Activated effector memory CD4-positive, alpha-beta T cell treated with anti-CD3 and anti-CD28 coated beads, Interleukin-2, amount 50 U/mL, for 16 hours (primary cell): ENCODE measurements around the gene USF2.
"Not testable (repeated sequence)": the region's sequence is repeated elsewhere in the genome, so short reads cannot be mapped to it uniquely, and the experiment has no call there.

Experiments
- DNase-seq: peaks from one replicate; pipeline ENCODE4 v3.0.0-alpha.2; 2020

The USF2 gene

DNA sequence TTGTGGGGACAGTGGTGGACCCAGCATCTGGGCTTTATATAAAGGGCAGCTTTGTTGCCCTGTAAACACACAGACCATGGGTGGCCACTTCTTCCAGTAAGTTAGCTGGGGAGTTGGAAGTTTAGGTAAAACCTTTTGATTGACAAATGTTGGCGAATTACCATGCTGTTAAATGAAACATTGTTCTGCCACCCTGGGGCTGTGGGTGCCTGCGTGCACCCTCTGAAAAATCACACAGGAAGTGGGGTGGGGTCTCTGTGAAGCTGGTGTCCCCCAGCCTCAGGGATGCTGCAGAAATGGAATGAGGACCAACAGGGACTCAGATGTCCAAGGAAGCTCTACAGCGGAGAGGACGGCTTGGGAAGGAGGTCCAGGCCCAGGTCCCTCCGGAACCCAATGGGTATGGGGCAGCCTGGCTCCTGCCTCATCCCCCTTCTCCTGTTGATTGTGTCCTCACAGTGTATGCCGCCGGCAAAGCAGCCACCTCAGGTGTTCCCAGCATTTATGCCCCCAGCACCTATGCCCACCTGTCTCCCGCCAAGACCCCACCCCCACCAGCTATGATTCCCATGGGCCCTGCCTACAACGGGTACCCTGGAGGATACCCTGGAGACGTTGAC, 2.8 kb upstream of the USF2 start:
- DNase-seq = peak; percentile 58

- DNase-seq = peak; percentile 64
Observed at GRCh38 chr19:35266520-35267352, 2.0 kb upstream of the USF2 start.

DNA sequence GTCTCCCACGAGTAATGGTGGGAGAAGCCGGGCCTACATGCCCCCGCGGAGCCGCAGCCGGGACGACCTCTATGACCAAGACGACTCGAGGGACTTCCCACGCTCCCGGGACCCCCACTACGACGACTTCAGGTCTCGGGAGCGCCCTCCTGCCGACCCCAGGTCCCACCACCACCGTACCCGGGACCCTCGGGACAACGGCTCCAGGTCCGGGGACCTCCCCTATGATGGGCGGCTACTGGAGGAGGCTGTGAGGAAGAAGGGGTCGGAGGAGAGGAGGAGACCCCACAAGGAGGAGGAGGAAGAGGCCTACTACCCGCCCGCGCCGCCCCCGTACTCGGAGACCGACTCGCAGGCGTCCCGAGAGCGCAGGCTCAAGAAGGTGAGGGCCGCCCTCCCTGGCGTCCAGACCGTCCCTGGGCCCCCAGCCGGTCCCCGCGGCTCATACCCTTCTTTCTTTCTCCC, 1.4 kb upstream of the USF2 start:
- DNase-seq = peak; percentile 81

DNA sequence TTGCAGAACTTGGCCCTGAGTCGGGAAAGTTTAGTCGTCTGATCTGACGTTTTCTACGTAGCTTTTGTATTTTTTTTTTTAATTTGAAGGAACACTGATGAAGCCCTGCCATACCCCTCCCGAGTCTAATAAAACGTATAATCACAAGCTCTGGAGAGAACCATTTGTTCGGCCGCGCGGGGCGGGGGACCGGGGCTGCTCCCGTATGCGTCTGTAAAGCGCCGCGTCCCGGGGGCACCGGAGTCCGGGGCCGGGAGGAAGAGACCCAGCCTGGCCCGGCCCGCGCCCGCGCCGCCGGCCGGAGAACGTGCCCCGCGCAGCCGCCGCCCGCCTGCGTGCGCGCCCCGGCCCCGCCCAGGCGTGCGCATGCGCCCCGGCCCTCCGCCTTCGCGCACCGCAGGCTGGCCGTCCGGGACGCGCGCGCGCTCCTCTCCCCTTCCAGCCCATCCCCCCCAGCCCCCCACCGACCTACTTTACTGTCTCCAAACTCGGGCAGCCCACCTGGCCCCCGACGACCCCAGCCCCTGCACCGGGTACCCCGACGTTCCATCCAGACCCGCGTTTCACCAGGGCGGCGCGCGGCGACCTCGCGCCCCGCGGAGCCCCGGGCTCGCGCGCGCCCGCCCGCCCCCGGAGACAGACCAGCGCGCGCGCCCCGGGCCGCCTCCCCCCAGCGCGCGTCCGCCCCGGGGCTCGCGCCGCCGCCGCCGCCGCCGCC, 785 bp upstream of the USF2 start:
- DNase-seq = peak; percentile 92

GRCh38 chr19:35269438-35270117, 816 bp downstream of the USF2 start:
- peak; percentile 92 for DNase-seq

DNA sequence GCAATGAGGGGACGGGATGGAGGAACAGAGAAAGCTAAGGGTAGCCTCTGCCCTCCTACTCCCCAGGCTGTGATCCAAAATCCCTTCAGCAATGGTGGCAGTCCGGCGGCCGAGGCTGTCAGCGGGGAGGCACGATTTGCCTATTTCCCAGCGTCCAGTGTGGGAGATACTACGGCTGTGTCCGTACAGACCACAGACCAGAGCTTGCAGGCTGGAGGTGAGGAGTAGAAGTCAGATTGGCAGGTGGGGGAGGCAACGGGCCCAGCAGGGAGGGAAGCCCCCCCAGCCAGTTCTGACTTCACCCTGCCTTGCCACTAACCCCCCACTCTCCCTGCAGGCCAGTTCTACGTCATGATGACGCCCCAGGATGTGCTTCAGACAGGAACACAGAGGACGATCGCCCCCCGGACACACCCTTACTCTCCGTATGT, 1.6 kb downstream of the USF2 start:
- DNase-seq = no peak

DNA sequence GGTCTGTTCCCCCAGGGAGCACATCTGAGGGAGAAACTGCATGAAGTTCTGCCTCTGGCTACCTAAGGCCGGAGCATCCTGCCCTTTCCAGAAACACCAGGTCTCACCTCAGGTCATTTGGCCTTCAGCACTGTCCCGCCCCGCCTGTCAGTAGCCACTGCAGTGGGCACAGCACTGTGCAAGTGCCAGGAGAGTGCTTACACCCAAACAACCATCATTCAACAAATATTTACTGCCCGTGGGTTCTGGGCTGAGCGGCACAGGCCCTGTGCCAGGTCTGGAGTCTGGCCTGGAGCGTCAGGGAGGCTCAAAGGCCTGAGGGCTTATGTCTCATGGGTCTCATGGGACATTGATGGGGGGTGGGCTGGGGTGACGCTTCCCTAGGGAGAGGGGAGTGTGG, 2.8 kb downstream of the USF2 start:
- no peak for DNase-seq

- no peak for DNase-seq
Observed at GRCh38 chr19:35272122-35272719, 3.5 kb downstream of the USF2 start.

DNA sequence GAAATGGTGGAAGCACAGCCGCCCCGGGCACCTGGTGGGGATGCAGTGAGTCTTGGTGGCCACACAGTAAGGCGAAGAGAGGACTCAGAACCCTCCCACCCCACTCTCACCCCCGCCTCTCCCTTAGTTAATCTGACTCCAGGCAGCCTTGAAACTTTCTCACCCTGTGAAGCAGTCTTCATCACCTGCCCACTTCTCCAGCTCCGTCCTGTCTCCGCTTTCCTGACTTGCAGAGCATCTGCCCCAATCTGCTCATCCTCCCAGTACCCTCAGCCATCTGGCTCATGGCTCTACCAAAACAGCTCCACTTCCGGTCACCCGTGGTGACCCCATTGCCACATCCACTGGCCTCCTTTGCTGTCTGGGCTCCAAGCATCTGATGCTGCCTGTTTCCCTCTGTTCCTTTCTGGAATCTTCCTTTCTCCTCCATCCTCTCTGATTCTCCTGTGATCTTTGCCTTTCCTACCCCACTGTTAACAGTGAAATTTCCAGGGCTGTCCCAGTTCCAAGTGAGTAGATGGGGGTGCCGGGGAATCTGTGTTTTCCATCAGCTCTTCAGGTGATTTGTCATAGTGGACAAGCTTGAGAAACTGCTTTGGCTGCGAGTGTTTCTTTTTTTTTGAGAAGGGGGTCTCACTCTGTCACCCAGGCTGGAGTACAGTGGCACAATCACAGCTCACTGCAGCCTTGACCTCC, 4.3 kb downstream of the USF2 start:
- DNase-seq = no peak

- no peak for DNase-seq
Observed at GRCh38 chr19:35273686-35274259, 5.0 kb downstream of the USF2 start.

- no peak for DNase-seq
Observed at GRCh38 chr19:35274323-35274722, 5.6 kb downstream of the USF2 start.

- DNase-seq = no peak
Observed at GRCh38 chr19:35276706-35277281, 8.0 kb downstream of the USF2 start.

GRCh38 chr19:35278578-35279284, 10.0 kb downstream of the USF2 start:
- DNase-seq = no peak

- DNase-seq = no peak
Observed at GRCh38 chr19:35279374-35279773, 10.6 kb downstream of the USF2 start.

- no peak for DNase-seq
Observed at GRCh38 chr19:35279985-35280821, 11.4 kb downstream of the USF2 start.

DNA sequence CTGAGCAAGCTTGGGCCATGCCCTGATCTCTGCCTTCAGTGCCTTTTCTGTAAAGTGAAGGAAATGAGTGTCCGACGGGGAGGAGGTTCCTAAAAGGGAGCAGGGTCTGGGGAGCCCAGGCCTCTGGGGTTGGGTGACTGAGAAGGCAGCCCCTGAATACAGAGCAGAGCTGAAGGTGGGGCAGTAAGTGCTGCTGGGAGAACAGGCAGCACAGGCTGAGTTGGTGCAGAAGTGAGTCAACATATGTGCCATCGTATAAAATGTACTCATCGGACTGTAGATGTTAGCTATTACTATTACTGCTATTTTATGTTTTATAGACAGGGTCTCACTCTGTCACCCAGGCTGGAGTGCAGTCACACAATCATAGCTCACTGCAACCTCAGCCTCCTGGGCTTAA, 12.5 kb downstream of the USF2 start:
- DNase-seq = no peak

DNA sequence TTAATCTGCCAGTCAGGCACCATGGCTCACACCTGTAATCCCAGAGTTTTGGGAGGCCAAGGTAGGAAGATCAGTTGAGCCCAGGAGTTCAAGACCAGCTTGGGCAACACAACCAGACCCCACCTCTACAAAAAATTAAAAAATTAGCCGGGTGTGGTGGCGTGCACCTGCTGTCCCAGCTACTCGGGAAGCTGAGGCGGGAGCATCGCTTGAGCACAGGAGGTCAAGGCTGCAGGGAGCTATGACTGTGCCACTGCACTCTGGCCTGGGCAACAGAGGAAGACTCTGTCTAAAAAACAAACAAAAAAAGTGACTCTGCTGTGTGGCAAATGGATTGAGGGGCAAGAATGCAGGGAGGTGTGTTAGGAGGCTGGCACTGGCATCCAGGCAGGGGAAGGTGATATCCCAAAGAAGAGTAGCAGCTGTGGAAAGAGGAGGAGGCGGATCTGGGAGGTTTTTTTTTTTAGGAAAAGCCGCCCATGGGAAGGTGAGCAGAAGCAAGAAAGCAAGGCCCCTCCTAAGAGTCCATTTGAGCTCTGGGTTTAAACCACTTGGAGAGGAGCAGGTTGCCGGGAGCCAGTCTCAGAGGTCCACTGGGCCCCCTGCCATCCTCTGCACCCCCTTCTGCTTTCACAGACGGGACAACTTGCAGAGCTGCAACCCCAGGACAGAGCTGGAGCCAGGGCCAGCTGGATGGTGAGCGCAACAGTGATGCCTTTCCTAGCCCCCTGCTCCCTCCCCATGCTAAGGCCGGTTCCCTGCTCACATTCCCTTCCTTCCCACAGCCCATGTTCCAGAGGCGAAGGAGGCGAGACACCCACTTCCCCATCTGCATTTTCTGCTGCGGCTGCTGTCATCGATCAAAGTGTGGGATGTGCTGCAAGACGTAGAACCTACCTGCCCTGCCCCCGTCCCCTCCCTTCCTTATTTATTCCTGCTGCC, 15.7 kb downstream of the USF2 start:
- no peak for DNase-seq

DNA sequence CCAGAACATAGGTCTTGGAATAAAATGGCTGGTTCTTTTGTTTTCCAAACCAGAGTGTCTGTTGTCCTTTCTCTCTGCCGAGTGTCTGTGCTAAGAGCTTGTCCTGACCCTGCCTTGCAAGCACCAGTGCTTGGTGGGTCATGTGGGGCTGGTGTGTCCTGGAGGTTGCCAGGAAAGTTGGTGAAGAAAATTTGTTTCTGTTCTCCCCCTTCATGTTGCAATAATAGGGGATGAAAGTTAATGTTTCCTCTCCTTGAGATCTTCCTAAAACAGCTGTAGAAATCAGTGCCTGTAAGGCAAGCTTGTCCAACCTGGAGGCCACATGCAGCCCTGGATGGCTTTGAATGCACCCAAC, 16.3 kb downstream of the USF2 start:
- no peak for DNase-seq

DNA sequence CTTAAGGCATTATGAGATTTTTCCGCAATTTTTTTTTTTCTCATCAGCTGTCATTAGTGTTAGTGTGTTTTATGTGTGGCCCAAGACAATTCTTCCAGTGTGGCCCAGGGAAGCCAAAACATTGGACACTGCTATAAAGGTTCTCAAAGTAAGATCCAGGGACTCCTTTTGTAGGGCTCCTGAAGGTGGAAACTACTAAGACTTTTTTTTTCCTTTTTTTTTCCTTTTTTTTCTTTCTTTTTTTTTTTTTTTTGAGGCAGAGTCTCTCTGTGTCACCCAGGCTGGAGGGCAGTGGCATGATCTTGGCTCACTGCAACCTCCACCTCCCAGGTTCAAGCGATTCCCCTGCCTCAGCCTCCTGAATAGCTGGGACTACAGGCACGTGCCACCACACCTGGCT, 16.7 kb downstream of the USF2 start:
- not testable (repeated sequence) for DNase-seq
